Nephron (organoid): ENCODE results near the gene UST.
A peak's percentile ranks its signal among the peaks of the same experiment; 100 is the strongest.

Experiments
- H3K27ac Mint-ChIP-seq, 3 experiments: 2 replicates each; pipeline ENCODE4 v1.8.0; 2020; ENCODE audit warnings: mixed read lengths in 3 of 3, mild to moderate bottlenecking in 2 of 3, moderate library complexity in 1 of 3
- H3K27me3 Mint-ChIP-seq: 2 replicates; pipeline ENCODE4 v1.8.0; 2021; ENCODE audit warnings: low read depth, mild to moderate bottlenecking, moderate library complexity, mixed read lengths
- H3K36me3 Mint-ChIP-seq: 2 replicates; pipeline ENCODE4 v1.8.0; 2020; ENCODE audit warnings: low read depth, mixed read lengths
- H3K4me1 Mint-ChIP-seq: 2 replicates; pipeline ENCODE4 v1.8.0; 2020; ENCODE audit warnings: mixed read lengths
- H3K4me3 Mint-ChIP-seq, 3 experiments: 2 replicates each; pipeline ENCODE4 v1.8.0; 2020; ENCODE audit warnings: mild to moderate bottlenecking in 3 of 3, mixed read lengths in 3 of 3, moderate library complexity in 2 of 3
- H3K9me3 Mint-ChIP-seq: 2 replicates; pipeline ENCODE4 v1.8.0; 2020; ENCODE audit warnings: mixed read lengths
- CTCF ChIP-seq, 3 experiments: fragments of 200-600 bp; sonication (generic); IDR thresholded peaks; one replicate each; pipeline ENCODE4 v1.5.0; 2021; ENCODE audit warnings: antibody characterized with exemption in 3 of 3; ENCODE audit not compliant: unreplicated experiment in 3 of 3

The UST gene

GRCh38 chr6:149082320-149082719 is 335.5 kb downstream of the UST start:
- no peaks in the 10 kb centered on the region for H3K36me3 Mint-ChIP-seq
- TF ChIP-seq CTCF (IDR thresholded peaks at IDR 0.05; ENCODE audit: unreplicated experiment in 3 of 3): peak; percentile 82 to 86 (median 85)
- peak overlapping the region in 2 of 3 experiments; percentile 40 to 56 for H3K27ac Mint-ChIP-seq
- H3K4me3 Mint-ChIP-seq: no peak overlapping the region
- H3K9me3 Mint-ChIP-seq: no peaks in the 10 kb centered on the region
- peaks cover 54% of the 10 kb centered on the region for H3K4me1 Mint-ChIP-seq
- H3K27me3 Mint-ChIP-seq: no peaks in the 10 kb centered on the region

GRCh38 chr6:149084026-149084425 is 337.2 kb downstream of the UST start:
- no peak overlapping the region for H3K27ac Mint-ChIP-seq
- no peaks in the 10 kb centered on the region for H3K9me3 Mint-ChIP-seq
- no peaks in the 10 kb centered on the region for H3K27me3 Mint-ChIP-seq
- no peak for TF ChIP-seq CTCF (IDR thresholded peaks at IDR 0.05; ENCODE audit: unreplicated experiment in 3 of 3)
- H3K4me3 Mint-ChIP-seq: no peak overlapping the region
- peaks cover 46% of the 10 kb centered on the region for H3K4me1 Mint-ChIP-seq
- H3K36me3 Mint-ChIP-seq: no peaks in the 10 kb centered on the region

- Mint-ChIP-seq H3K4me3 (no peak overlapping the region), H3K36me3 (no peaks in the 10 kb centered on the region), H3K27me3 (no peaks in the 10 kb centered on the region), H3K9me3 (no peaks in the 10 kb centered on the region), H3K4me1 (peaks cover 43% of the 10 kb centered on the region), H3K27ac (peak overlapping the region in 1 of 3 experiments; percentile 73)
- TF ChIP-seq CTCF (IDR thresholded peaks at IDR 0.05; ENCODE audit: unreplicated experiment in 3 of 3): no peak
Measured at GRCh38 chr6:149084808-149085556, 338.2 kb downstream of the UST start.

GRCh38 chr6:149085557-149085938 is 338.7 kb downstream of the UST start:
- TF ChIP-seq CTCF (IDR thresholded peaks at IDR 0.05; ENCODE audit: unreplicated experiment in 3 of 3): no peak
- H3K4me1 Mint-ChIP-seq: peaks cover 43% of the 10 kb centered on the region
- no peak overlapping the region for H3K4me3 Mint-ChIP-seq
- H3K27ac Mint-ChIP-seq: peak overlapping the region in 1 of 3 experiments; percentile 73
- no peaks in the 10 kb centered on the region for H3K9me3 Mint-ChIP-seq
- no peaks in the 10 kb centered on the region for H3K27me3 Mint-ChIP-seq
- no peaks in the 10 kb centered on the region for H3K36me3 Mint-ChIP-seq

GRCh38 chr6:149086363-149086762 is 339.5 kb downstream of the UST start:
- Mint-ChIP-seq H3K9me3 (no peaks in the 10 kb centered on the region), H3K4me1 (peaks cover 42% of the 10 kb centered on the region), H3K27me3 (no peaks in the 10 kb centered on the region), H3K36me3 (no peaks in the 10 kb centered on the region), H3K4me3 (no peak overlapping the region), H3K27ac (peak overlapping the region in 2 of 3 experiments; percentile 65 to 73)
- no peak for TF ChIP-seq CTCF (IDR thresholded peaks at IDR 0.05; ENCODE audit: unreplicated experiment in 3 of 3)

GRCh38 chr6:149087898-149088297 is 341.1 kb downstream of the UST start:
- no peak for TF ChIP-seq CTCF (IDR thresholded peaks at IDR 0.05; ENCODE audit: unreplicated experiment in 3 of 3)
- H3K4me1 Mint-ChIP-seq: peaks cover 35% of the 10 kb centered on the region
- H3K27me3 Mint-ChIP-seq: no peaks in the 10 kb centered on the region
- H3K27ac Mint-ChIP-seq: peak overlapping the region in 2 of 3 experiments; percentile 20 to 27
- H3K36me3 Mint-ChIP-seq: no peaks in the 10 kb centered on the region
- no peak overlapping the region for H3K4me3 Mint-ChIP-seq
- H3K9me3 Mint-ChIP-seq: no peaks in the 10 kb centered on the region
